GOT3 (cell line): Measurements from ENCODE around the gene KIF9.
"Not testable (repeated sequence)": the region's sequence is repeated elsewhere in the genome, so short reads cannot be mapped to it uniquely, and the experiment has no call there.

Experiments
- DNase-seq: peaks from one replicate; lab custom pipeline; 2025; ENCODE audit warnings: mixed read lengths; lab: John Stamatoyannopoulos, UW

The KIF9 gene

GRCh38 chr3:47251085-47251484 lies 31.5 kb downstream of the KIF9 start:
- DNase-seq: not testable (repeated sequence)

GRCh38 chr3:47250309-47251060 lies 32.1 kb downstream of the KIF9 start:
- no peak for DNase-seq

- no peak for DNase-seq
Measured at GRCh38 chr3:47247131-47248064, 35.2 kb downstream of the KIF9 start.

GRCh38 chr3:47245271-47245670 lies 37.3 kb downstream of the KIF9 start:
- DNase-seq: no peak

GRCh38 chr3:47244531-47245100 lies 38.0 kb downstream of the KIF9 start:
- no peak for DNase-seq

GRCh38 chr3:47243419-47244147 lies 39.0 kb downstream of the KIF9 start:
- no peak for DNase-seq

GRCh38 chr3:47239929-47240328 lies 42.7 kb downstream of the KIF9 start:
- DNase-seq: no peak

- no peak for DNase-seq
Measured at GRCh38 chr3:47238017-47238416, 44.6 kb downstream of the KIF9 start.

- DNase-seq: no peak
Measured at GRCh38 chr3:47228088-47228487, 54.5 kb downstream of the KIF9 start.

GRCh38 chr3:47227678-47228077 lies 54.9 kb downstream of the KIF9 start:
- DNase-seq: no peak

GRCh38 chr3:47225310-47225906 lies 57.2 kb downstream of the KIF9 start:
- no peak for DNase-seq

GRCh38 chr3:47223755-47224154 lies 58.8 kb downstream of the KIF9 start:
- no peak for DNase-seq

GRCh38 chr3:47221798-47222197 lies 60.8 kb downstream of the KIF9 start:
- no peak for DNase-seq

- DNase-seq: no peak
Measured at GRCh38 chr3:47210863-47211405, 71.7 kb downstream of the KIF9 start.

- not testable (repeated sequence) for DNase-seq
Measured at GRCh38 chr3:47206022-47206421, 76.6 kb downstream of the KIF9 start.

GRCh38 chr3:47204875-47205274 lies 77.7 kb downstream of the KIF9 start:
- no peak for DNase-seq

- no peak for DNase-seq
Measured at GRCh38 chr3:47202542-47202941, 80.1 kb downstream of the KIF9 start.

- no peak for DNase-seq
Measured at GRCh38 chr3:47197287-47197686, 85.3 kb downstream of the KIF9 start.

GRCh38 chr3:47194994-47195393 lies 87.6 kb downstream of the KIF9 start:
- DNase-seq: no peak

- no peak for DNase-seq
Measured at GRCh38 chr3:47193871-47194859, 88.4 kb downstream of the KIF9 start.
